Measurements from ENCODE around the gene COL16A1.
"Not testable (repeated sequence)": the region's sequence is repeated elsewhere in the genome, so short reads cannot be mapped to it uniquely, and the experiment has no call there.

COL16A1 gene

DNA sequence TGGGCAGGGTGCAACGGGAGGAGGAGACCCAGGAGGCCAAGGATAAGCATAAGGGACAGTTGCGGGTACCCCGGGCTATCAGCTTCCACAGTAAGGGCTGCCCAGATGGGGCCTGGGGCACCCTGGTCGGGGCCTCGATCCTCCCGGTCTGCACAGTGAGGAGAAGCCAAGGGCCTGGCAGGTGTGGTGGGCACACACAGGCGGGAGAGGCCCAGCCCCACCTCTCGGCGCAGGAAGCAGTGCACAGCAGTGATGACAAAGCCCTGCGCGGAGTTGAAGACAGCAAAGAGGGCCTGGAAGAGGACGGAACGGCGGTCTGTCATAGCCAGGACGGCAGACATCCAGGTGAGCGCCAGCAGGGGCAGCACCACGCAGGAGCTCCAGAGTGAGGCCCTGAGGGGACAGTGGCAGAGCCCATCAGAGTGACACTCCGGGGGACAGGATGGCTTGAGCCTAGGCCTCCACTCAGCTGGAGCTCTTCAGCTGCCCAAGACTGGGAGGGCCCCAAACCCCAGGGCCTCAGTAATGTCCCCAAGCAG is 29.0 kb upstream of the COL16A1 start:
- no peak for DNase-seq

DNA sequence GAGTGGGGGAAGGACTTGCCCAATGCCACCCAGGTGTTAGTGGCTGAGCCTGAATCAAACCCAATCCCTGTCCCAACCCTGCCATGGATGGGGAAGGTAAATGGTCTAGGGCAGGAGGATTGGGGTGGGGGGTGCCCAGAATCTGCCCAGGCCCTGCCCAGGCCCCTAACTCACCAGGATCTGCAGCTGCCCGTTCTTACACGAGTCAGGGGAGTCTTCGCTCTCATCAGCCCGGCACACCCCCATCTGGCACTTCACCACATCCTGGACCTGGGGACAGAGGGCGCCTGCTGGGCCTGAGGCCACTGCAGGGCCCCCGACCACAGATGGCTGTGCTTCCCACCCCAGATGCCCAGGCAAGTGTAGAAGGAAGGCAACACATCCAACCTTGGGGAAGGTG is 28.5 kb upstream of the COL16A1 start:
- no peak for DNase-seq

DNA sequence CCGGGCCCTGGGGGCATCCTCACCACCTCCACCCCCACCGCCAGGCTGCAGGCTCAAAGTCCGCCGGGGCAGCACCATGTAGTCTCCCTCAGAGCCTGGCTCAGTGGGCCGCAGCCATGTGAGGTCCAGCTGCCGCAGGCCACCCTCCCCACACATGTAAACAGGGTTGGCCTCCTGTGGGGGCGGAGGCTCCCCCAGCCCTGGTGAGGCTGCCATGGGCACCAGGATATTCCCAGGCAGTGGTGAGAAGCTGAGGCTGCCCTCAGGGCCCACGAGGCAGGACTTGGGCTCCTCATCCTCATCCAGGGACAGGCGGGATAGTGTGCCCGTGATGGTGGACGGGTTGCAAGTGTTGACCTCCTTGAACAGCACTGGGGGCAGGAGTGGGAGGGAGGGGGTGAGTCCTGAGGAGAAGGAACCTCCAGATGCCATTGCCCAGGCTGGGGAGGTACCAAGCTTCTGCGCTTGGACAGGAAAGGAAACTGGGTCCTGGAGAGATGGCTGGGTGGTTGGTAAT is 27.3 kb upstream of the COL16A1 start:
- DNase-seq: no peak

DNA sequence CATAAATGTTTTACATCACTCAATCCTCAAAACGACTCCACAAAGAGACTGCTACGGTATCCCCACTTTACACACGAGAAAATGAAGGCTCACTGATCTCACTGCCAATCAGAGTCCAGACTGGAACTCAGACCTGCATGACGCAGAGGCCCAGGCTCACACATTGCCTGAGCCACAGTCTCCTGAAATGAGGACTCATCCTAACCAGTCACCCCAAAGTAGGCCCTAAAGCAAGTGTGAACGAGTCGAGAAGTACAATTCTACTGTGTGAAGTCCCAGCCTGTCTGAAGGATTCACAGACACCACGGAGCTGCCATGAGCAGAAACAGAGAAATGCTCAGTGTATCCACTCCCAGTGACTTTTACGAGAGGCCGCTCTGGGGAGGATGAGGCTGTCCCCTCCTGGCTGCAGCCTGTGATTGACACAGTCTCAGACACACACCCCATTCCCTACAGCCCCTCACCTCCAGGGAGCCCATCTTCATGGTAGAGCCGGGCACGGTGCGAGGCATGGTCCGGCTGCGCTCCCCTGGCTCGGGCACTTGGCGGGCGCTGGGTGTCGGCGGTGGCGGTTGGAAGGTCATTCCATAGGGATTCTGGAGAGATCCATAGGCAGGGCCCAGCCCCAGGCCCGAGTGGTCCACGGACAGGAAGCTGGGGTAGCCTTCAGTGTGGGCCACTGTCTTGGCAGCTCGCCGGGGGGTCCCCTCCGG is 26.7 kb upstream of the COL16A1 start:
- no peak for DNase-seq

DNA sequence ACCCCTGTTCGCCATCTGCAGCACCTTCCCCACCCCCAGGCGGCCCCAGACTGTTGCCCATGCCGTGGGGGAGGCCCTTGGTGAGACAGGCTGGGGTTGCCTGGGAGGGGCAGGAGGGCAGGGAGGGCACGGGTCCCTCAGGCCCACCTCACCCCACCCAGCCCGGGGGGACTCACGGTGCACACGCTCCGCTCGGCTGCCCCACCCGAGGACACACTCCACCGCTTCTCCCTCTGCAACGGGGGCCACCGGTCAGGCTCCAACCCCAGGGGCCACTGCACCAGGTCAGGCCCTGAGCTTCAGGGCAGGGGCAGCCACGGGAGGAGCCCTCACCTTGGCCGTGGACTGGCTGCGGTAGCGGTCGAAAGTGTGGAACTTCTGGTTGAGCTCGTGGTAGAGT is 24.0 kb upstream of the COL16A1 start:
- DNase-seq: no peak

DNA sequence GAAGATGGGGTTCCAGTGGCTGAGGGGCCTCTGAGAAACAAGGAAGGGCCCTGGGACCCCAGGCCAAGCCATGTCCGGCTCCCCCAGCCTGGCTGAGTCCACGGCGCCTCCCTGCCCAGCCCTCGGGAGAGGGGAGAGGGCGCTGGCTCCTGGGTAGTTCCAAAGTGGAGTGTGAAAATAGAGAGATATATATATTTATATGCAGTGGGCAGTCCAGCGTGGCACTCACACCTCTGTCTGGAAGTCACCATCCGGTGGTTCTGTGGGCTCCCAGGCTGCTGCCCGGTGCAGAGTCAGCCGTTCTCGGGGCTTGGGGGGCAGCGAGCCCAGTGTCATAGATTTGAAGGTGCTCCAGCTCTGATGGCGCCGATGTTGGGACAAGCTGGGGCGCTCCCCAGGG is 23.4 kb upstream of the COL16A1 start:
- DNase-seq: no peak

DNA sequence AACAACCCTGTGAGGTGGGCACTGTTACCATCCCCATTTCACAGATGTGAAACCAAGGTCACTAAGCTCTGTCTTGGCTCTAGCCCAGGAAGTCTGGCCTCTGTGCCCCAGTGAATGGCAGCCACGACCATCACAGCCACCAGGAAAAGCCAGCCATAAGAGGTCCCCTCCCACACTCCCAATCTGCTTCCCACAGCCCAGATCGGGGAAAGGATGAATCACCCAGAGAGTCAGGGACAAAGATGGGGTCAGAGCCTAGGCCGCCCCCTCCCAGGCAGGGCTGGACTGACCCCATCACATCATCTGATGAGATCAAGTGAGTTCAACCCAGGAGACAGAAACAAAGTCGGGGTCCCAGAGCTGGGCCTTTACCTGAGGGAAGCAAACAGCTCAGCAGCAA is 22.9 kb upstream of the COL16A1 start:
- DNase-seq: no peak

DNA sequence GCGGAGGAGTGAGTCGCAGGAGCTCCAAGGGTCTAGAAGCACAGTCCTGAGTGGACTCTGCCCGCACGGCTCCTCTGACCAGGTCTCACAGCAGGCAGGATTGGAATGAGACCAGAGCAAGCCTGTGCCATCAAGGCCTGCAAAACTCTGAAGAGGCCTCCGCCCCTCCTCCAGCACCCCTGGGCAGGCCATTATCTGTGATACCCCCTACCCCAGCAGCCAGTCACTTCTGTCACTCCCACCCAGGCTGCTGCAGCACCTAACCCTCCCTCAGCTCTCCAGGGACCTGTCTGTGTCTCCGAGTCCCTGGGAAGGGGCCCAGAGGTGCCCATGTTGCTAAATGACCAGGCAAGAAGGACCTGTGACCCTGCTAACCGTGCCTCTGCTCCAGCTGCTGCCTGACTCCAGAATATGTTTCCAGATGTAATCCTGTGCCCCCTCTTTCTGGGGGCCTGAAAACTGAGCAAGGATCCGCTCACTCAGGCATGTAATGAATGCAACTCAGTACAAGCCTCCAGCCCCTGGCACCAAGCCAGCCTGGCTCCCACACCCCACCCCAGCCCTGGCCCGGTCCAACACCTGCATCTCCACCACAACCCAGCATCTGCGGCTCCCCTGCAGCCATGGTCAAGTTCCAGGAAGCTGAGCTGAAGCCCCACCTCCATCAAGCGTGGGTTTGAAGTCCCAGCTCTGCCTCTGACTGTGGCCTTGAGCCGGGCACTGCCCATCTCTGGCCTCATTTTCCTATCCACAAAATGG is 22.1 kb upstream of the COL16A1 start:
- peak; percentile 71 for DNase-seq

DNA sequence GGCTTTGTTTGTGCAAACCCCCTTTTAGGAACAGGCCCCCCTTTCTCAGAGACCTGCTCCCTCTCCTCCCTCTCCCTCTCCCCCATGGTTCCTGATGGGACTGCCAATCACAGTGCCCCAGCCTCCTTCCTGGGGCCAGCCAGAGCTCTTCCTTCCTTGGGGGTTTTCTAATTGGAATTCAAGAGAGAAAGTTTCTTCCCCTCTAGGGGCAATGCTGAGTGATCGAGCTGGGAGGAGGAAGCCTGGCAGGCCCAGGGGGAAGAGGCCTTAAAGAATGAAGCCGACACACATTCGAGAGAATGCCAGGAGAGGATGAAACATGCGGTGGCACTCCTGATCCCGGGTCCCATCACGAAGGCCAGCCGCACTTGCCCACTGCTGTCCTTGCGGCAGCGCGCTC is 21.3 kb upstream of the COL16A1 start:
- no peak for DNase-seq

DNA sequence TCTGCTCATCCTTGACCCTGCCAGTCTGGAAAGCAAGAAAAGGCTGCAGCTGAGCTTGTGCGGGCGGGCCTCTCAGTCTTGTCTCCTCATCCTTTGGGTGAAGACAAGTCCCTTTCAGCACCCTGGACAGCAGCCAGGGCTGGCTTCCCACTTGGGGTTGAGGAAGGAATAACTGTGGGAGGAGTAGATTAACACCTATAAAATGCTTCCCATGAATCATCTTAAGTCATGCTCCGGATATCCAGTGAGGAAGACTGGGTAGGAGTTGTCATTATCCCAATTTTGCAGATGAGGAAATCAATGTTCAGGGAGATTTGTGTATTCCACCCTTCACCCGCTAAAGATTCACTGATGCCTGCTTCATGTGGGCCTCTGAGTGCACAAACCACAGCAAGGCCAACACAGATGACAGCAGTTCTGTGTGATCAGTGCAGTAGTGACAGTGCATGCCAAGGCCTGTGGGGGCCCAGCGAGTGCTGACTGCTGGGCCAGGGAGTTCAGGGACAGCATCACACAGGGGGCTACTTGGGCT is 20.1 kb upstream of the COL16A1 start:
- DNase-seq: no peak

DNA sequence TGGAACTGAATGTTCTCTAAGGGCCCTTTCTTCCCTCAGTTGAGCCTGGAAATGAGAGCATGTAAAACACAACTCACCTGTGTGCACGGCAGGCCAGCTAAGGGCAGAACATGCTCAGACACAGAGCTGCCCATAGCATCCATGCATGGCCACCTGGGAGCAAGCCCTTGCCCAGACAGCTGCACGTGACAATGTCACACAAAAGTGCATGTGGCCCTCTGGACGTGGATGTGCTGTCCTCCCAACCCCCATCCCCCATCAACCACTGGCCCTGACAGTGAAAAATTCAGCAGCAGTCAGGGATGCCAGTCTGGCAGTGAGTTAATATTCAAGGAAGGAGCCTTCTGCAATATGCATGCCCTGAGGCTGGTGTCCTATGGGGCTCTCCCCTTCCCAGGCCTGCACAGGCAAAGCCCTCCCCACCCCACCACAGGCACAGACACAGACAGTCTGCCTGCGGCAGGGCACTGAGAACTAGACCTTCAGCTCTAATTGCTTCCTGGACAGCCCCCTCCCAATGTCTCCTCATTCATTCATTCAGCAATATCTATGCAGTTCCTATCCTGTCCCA is 14.6 kb upstream of the COL16A1 start:
- DNase-seq: no peak

DNA sequence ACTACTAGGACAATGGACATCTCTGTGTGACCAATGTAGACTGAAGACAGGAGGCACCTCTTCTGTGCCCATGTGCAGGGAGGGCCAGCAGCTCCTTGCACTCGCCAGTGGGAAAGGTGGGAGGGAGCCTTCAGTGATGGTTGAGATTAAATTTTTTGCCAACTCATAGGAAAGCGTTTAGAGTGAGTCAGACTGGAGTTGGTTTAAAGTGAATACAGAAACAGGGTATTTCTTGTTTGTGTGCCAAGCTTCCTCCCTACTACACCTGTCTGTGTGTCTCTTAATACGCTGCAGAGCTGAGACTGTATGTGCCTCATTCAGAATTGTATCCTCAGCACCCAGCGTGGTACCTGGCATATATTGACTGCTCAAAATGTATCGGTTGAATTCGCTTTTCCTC is 13.5 kb upstream of the COL16A1 start:
- no peak for DNase-seq

DNA sequence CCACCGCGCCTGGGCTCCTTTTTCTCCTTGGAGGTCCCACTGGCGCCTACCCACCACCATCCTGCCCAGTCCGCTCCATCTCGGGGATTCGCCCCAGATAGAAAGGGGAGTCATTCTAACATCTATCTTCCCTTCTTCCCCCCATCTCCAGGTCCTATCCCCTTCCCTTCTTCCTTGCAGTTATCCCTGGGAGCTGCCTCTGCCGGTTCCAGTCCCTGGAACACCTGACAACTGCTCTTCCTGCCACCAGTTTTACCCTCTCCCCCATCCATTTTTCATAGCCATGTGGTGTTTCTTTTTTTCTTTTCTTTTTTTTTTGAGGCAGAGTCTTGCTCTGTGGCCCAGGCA is 12.0 kb upstream of the COL16A1 start:
- DNase-seq: no peak

DNA sequence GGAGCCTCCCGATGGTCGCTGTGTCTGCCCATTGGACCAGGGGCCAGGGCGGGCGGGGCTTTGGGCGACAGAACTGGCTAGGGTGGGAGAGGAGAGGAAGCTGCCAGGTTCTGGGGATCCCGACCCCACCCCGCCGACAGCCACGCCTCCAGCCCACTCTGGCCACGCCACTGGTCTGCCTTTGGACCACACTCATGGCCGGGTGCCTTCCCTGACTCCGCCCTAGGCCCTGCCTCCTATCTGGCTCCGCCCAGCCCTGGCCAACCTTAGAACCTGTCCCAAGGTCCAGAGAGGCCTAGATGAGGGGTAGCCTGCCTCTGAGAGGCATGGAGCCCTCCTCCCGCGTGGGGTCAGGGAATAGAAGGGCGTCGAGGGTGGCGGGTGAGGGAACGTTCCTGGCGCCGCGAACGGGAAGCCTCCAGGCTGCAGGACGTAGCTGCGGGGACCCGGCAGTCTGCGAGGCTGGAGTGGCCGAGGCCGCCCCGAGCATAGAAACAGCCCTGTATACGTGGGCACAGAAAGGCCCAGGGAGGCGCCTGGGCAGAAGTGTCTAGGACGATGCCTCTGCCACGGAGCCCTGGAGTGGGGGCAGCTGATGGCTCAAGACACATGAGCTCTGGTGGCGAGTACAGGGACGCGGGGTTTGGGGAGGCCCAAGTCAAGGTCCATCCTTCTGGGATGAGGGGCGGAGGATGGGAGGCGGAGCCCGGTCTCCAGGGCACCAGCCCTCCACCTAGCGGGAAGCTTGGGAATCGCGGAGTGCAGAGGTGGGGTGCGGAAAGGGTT is 11.5 kb upstream of the COL16A1 start:
- no peak for DNase-seq

DNA sequence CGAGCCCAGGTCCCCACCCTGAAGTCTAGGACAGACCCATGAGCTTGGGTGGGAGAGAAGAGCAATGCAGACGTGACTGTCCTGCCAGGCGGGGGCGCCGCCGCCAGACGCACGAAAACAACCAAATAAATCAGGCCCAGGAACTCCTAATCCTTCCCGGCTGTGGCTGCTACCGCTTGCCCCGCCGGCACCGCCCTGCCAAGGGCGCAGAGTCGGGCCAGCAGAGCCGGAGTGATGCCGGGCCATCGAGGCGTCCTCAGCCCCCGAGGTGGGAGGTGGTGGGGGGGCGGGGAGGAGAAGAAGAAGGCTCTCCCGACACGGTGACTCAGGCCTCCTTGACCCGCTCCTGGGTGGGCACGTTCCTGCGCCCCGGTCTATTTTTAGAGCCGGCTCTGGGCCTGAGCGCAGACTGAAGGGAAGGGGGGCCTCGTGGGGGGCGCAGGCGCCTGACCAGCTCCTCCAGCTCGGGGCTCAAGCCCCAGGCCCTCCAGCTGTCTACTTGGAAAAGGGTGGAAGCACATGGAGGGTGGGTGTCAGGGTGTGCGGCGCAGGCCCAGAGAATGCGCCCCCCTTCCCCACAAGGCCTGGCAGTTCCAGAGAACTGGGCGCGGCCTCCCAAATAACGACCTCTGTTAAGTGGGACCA is 10.7 kb upstream of the COL16A1 start:
- DNase-seq: no peak

DNA sequence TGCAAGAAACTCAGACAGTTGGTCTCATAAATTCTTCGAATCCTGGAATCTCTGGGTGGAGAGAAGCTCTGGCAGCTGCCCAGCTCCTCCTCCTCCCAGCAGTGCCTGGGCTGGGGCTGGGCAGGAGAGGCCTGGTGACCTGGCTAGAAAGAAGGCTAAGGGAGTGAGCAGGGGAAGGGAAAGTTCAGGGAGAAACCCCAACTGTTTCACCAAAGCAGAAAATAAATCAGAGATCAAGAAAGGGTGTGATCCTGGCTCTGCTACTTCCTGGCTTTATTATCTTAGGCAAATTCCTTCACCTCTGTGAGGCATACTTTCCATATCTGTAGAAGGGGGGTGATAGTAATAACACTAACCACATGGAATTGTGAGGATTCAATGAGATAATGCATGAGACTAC is 8.8 kb upstream of the COL16A1 start:
- no peak for DNase-seq

DNA sequence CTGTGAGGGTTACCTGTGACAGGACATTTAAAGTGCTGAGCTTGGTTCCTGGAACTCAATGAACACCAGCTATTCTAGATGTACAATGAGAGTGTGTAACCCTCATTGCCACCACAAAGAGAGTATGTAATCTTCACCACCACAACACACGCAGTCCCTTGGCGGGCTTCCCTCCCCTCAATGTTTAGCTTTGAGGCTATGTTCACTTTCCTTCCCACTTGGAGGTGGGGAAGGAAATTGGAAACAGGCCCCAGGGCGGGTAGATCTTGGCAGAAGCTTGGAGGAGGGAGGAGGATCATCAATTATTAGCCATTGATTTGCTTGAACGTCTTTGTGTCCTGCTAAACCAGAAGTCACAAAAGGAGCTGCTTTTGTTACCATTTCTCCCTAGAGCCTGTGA is 8.3 kb upstream of the COL16A1 start:
- DNase-seq: no peak

DNA sequence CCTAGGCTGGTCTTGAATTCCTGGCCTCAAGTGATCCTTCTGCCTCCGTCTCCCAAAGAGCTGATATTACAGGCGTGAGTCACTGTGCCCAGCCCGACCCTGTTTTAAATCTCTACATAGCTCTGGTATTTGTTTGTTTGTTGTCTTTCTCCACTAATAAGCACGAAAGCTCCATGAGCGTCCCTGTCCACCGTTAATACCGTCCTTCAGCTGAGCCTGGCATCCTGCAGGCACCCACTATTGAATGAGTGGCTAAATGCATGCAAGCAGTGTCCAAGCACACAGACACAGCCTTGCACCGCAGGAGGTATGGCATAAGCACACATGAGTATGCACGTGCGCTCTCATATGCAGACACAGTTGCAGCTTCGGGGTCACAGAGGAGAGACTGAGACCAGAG is 4.5 kb upstream of the COL16A1 start:
- DNase-seq: no peak

DNA sequence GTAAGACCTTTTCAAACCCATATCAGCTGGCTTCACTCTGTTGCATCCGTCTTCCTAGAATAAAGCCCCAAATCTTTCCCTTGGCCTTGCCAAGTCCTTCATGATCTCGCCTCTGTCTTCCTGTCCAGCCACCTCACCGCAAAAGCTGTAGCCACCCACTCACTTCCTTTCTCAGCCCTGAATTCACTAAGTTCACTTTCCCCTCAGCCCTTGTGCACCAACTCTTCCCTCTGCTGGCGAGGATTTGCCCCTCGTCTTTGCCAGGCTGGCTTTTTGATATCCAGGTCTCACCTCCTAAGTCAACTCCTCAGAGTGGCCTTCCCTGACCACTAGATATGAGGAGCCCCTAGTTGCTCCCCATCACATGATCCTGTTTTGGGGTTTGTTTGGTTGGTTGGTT is 3.9 kb upstream of the COL16A1 start:
- DNase-seq: no peak

DNA sequence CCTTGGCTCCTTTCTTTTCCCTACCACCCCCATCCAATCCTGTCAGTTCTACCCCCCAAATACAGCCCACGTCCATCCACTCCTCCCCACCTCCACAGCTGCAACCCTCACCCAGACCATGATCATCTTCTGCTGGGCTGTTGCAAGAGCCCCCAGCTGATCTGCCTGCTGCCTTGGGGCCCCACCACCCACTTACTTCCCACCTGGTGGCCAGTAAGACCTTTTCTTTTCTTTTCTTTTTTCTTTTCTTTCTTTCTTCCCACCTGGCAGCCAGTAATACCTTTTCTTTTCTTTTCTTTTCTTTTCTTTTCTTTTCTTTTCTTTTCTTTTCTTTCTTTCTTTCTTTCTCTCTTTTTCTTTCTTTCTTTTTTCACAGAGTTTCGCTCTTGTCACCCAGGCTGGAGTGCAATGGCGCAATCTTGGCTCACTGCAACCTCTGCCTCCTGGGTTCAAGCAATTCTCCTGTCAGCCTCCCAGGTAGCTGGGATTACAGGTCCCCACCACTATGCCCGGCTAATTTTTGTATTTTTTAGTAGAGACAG is 3.3 kb upstream of the COL16A1 start:
- DNase-seq: not testable (repeated sequence)

DNA sequence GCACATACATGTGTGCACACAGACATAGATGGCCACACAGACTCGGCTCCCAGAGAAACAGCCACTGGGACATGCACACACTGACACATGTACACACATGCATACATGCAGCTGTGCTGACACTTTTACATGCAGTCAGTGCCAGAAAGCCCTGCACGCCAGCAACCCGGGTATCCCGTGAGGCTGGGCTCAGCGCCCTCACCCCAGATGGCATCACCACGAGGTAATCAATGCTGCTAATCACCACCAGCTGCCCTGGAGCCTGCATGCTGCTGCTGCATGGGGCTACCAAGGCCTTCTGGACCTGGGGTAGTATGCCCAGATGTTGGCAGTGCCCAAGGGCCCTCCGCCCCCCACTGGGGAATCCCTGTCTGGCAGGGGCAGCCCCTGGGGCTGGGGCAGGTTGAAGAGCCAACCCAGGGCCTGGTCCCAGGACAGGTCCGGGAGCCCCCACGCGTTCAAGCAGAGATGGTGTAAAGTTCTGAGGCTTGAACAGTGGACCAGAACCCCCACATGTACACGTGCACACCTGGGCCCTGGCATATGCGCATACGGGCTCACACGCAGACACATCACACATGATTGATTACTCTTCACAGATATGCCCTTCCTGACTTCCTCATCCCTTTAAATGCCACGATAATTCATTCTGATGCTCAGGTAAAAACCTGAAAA is 2.7 kb upstream of the COL16A1 start:
- no peak for DNase-seq
